HCT116 (cell line): ENCODE measurements around the gene DNAJC3. TPM values are rescaled to one million over a fixed set of nuclear protein-coding genes. Genes with fewer than 3 reads are reported as not detected.
"Not testable (repeated sequence)": the region's sequence is repeated elsewhere in the genome, so short reads cannot be mapped to it uniquely, and the experiment has no call there.

Experiments
- ATAC-seq: fragments of 200-7000 bp; cut with Tn5 transposase; 2 replicates; pipeline ENCODE4 v1.9.1; 2020; ENCODE audit warnings: mild to moderate bottlenecking, moderate library complexity
- BruUV-seq: library from RNA; stranded (reverse); fragments of 400-500 nt; replicated peaks from 2 replicates; lab custom pipeline; 2021; lab: Mats Ljungman, UMichigan
- CTCF ChIA-PET: fragments of 300-600 bp; sonication (Branson Sonifier 250); formaldehyde crosslinking; loops from one replicate; lab custom pipeline; 2021; ENCODE audit warnings: antibody characterized with exemption; lab: Charles Lee
- POLR2A ChIA-PET: fragments of 300-600, 350-600 bp; sonication (Branson Sonifier 250); formaldehyde crosslinking; loops from one replicate; lab custom pipeline; 2021; ENCODE audit warnings: antibody characterized with exemption; lab: Charles Lee
- RAD21 ChIA-PET, 2 experiments: fragments of 300-600 bp; sonication (Branson Sonifier 250); formaldehyde crosslinking; loops; one replicate each; lab custom pipeline; 2023; ENCODE audit warnings: low total read pairs in 2 of 2; ENCODE audit not compliant: uncharacterized antibody in 2 of 2, unreplicated experiment in 2 of 2, low non-redundant PET in 1 of 2; lab: Charles Lee
- DNase-seq: peaks from one replicate; pipeline ENCODE4 v3.0.0-alpha.2; 2010; ENCODE audit warnings: low read depth, low spot score
- H2AFZ ChIP-seq: fragments of 200-600 bp; shearing (Covaris generic), sonication (generic); 2 replicates; pipeline ENCODE4 v1.6.1; 2017; ENCODE audit warnings: low read depth, mixed run types, mixed read lengths, antibody characterized with exemption, low read length; ENCODE audit not compliant: poor library complexity, severe bottlenecking
- H3K27ac ChIP-seq: 2 replicates; pipeline ENCODE4 v1.5.1; 2012; ENCODE audit warnings: low read depth, low read length
- H3K27me3 ChIP-seq: fragments of 200-600 bp; sonication (generic); 2 replicates; pipeline ENCODE4 v1.6.1; 2016; ENCODE audit warnings: mixed run types, low read length, mixed read lengths; ENCODE audit not compliant: insufficient read depth
- H3K36me3 ChIP-seq, 2 experiments: fragments of 200-500 bp in 1 of 2; fragments of 200-600 bp in 1 of 2; sonication (Bioruptor generic) in 1 of 2; sonication (generic) in 1 of 2; 2 replicates each; pipeline versions ENCODE4 v1.5.1 to v1.6.1; 2014 to 2016; ENCODE audit warnings: low read length in 2 of 2, inconsistent platforms in 1 of 2, mixed read lengths in 1 of 2, mixed run types in 1 of 2; ENCODE audit not compliant: insufficient read depth in 2 of 2, control insufficient read depth in 1 of 2
- H3K4me1 ChIP-seq, 2 experiments: fragments of 200-600 bp in 1 of 2; sonication (generic) in 1 of 2; 2 replicates each; pipeline versions ENCODE4 v1.5.1 to v1.6.1; 2012 to 2017; ENCODE audit warnings: low read length in 2 of 2, inconsistent platforms in 1 of 2, mild to moderate bottlenecking in 1 of 2, mixed read lengths in 1 of 2, mixed run types in 1 of 2, moderate library complexity in 1 of 2; ENCODE audit not compliant: insufficient read depth in 2 of 2, control insufficient read depth in 1 of 2
- H3K4me2 ChIP-seq: fragments of 200-600 bp; sonication (generic); 2 replicates; pipeline ENCODE4 v1.6.1; 2017; ENCODE audit warnings: mixed run types, low read length, mixed read lengths
- H3K4me3 ChIP-seq, 2 experiments: fragments of 200-600 bp in 1 of 2; sonication (generic) in 1 of 2; replicated peaks in 1 of 2; 2 replicates each; pipeline ENCODE4 v1.5.1; 2011 to 2016; ENCODE audit warnings: low read length in 2 of 2, control low read depth in 1 of 2, low read depth in 1 of 2, mild to moderate bottlenecking in 1 of 2, mixed read lengths in 1 of 2, mixed run types in 1 of 2
- H3K79me2 ChIP-seq: fragments of 200-600 bp; sonication (generic); 2 replicates; pipeline ENCODE4 v1.6.1; 2017; ENCODE audit warnings: mild to moderate bottlenecking, mixed run types, low read length, moderate library complexity, mixed read lengths; ENCODE audit not compliant: insufficient read depth
- H3K9ac ChIP-seq: fragments of 200-600 bp; sonication (generic); 2 replicates; pipeline ENCODE4 v1.6.1; 2016; ENCODE audit warnings: low read length, mixed read lengths
- H3K9me2 ChIP-seq: fragments of 200-600 bp; sonication (generic), shearing (Covaris generic); 2 replicates; pipeline ENCODE4 v1.6.1; 2017; ENCODE audit warnings: mixed run types, mild to moderate bottlenecking, moderate library complexity; ENCODE audit not compliant: insufficient read depth
- H3K9me3 ChIP-seq, 2 experiments: fragments of 200-500 bp in 1 of 2; fragments of 200-600 bp in 1 of 2; sonication (Bioruptor generic) in 1 of 2; sonication (generic) in 1 of 2; 2 replicates each; pipeline ENCODE4 v1.6.1; 2014 to 2017; ENCODE audit warnings: low read length in 2 of 2, mixed read lengths in 2 of 2, inconsistent platforms in 1 of 2, low read depth in 1 of 2, mild to moderate bottlenecking in 1 of 2, mixed run types in 1 of 2, moderate library complexity in 1 of 2; ENCODE audit not compliant: control insufficient read depth in 1 of 2, insufficient read depth in 1 of 2
- H4K20me1 ChIP-seq: fragments of 200-600 bp; sonication (generic), shearing (Covaris generic); 2 replicates; pipeline ENCODE4 v1.6.1; 2017; ENCODE audit warnings: mixed run types, mild to moderate bottlenecking, moderate library complexity; ENCODE audit not compliant: insufficient read depth
- ATF3 ChIP-seq: IDR thresholded peaks from 2 replicates; pipeline ENCODE4 v1.6.1; 2012
- CEBPB ChIP-seq: IDR thresholded peaks from 2 replicates; pipeline ENCODE4 v1.6.1; 2012; ENCODE audit warnings: low read depth
- EGR1 ChIP-seq: IDR thresholded peaks from 2 replicates; pipeline ENCODE4 v1.6.1; 2012; ENCODE audit warnings: low read depth
- ELF1 ChIP-seq: IDR thresholded peaks from 2 replicates; pipeline ENCODE4 v1.6.1; 2012; ENCODE audit warnings: low read depth, borderline replicate concordance
- EZH2phosphoT487 ChIP-seq: fragments of 200-600 bp; IDR thresholded peaks from 2 replicates; pipeline ENCODE4 v1.6.1; 2018; ENCODE audit warnings: antibody characterized with exemption, borderline replicate concordance
- JUND ChIP-seq: IDR thresholded peaks from 2 replicates; pipeline ENCODE4 v1.6.1; 2012
- POLR2AphosphoS5 ChIP-seq: IDR thresholded peaks from 2 replicates; pipeline ENCODE4 v1.6.1; 2011; ENCODE audit warnings: mild to moderate bottlenecking, low read depth, low read length, moderate library complexity
- SIN3A ChIP-seq: IDR thresholded peaks from 2 replicates; pipeline ENCODE4 v1.6.1; 2012; ENCODE audit warnings: low read depth
- SP1 ChIP-seq: IDR thresholded peaks from 2 replicates; pipeline ENCODE4 v1.6.1; 2012; ENCODE audit warnings: low read depth
- TCF7L2 ChIP-seq: IDR thresholded peaks from 2 replicates; pipeline ENCODE4 v1.7.0; 2011; ENCODE audit warnings: borderline replicate concordance, inconsistent platforms; ENCODE audit not compliant: insufficient read depth, insufficient read length; ENCODE audit errors: extremely low read depth
- YY1 ChIP-seq: IDR thresholded peaks from 2 replicates; pipeline ENCODE4 v1.6.1; 2011; ENCODE audit warnings: low read length, low read depth, moderate library complexity, mild to moderate bottlenecking; ENCODE audit not compliant: insufficient replicate concordance; ENCODE audit errors: extremely low read depth
- ZFX ChIP-seq: fragments of 450-650 bp; IDR thresholded peaks from 2 replicates; pipeline ENCODE4 v1.6.1; 2017
- ZNF274 ChIP-seq: fragments of 200-500 bp; sonication (Bioruptor generic); IDR thresholded peaks from 2 replicates; pipeline ENCODE4 v1.6.1; 2014; ENCODE audit warnings: mild to moderate bottlenecking, low read depth, low read length, inconsistent platforms
- intact Hi-C: fragments of 100-400 bp; cut with micrococcal nuclease; formaldehyde crosslinking; loops from 2 replicates; pipeline ENCODE4 v1.10.0; 2022
- total RNA-seq: library from RNA; stranded (reverse); gene quantifications from one replicate; pipeline ENCODE4 v1.2.1, GENCODE V29; 2021; ENCODE audit not compliant: unreplicated experiment

The DNAJC3 gene
- total RNA-seq, 1 experiment from 2014 or later = 28.5 TPM

GRCh38 chr13:95779522-95779921 lies 102.6 kb downstream of the DNAJC3 start:
- no peak for TF ChIP-seq ELF1
- TF ChIP-seq ATF3 = no peak
- TF ChIP-seq YY1 = no peak
- no peak for TF ChIP-seq TCF7L2
- TF ChIP-seq POLR2AphosphoS5 = no peak
- TF ChIP-seq JUND = no peak
- TF ChIP-seq SIN3A = no peak
- no peak for TF ChIP-seq SP1
- TF ChIP-seq ZFX = no peak
- TF ChIP-seq, all 23 proteins: peak for 0
- ChIA-PET CTCF (no interaction called here), RAD21 (no interaction called here), POLR2A (no interaction called here)
- Histone ChIP-seq H3K4me2 (no peak overlapping the region), H3K79me2 (no peaks in the 10 kb centered on the region), H4K20me1 (no peaks in the 10 kb centered on the region), H3K27ac (no peak overlapping the region), H3K27me3 (no peaks in the 10 kb centered on the region), H3K9ac (no peak overlapping the region), H3K9me3 (no peaks in the 10 kb centered on the region), H2AFZ (no peak overlapping the region), H3K36me3 (no peaks in the 10 kb centered on the region), H3K4me1 (peaks cover 9 to 12% of the 10 kb centered on the region in 2 experiments), H3K4me3 (no peak overlapping the region), H3K9me2 (no peaks in the 10 kb centered on the region)
- no peak for DNase-seq
- BruUV-seq = no TSS peak
- intact Hi-C loops = no loop called here
- ATAC-seq = no peak

GRCh38 chr13:95781016-95781415 lies 104.1 kb downstream of the DNAJC3 start:
- intact Hi-C loops = no loop called here
- ChIA-PET POLR2A (no interaction called here), CTCF (no interaction called here), RAD21 (no interaction called here)
- Histone ChIP-seq H3K4me3 (no peak overlapping the region), H3K9ac (no peak overlapping the region), H3K4me1 (peaks cover 11 to 14% of the 10 kb centered on the region in 2 experiments), H3K9me2 (no peaks in the 10 kb centered on the region), H3K27ac (no peak overlapping the region), H3K4me2 (no peak overlapping the region), H4K20me1 (no peaks in the 10 kb centered on the region), H3K9me3 (no peaks in the 10 kb centered on the region), H2AFZ (no peak overlapping the region), H3K27me3 (no peaks in the 10 kb centered on the region), H3K79me2 (no peaks in the 10 kb centered on the region), H3K36me3 (no peaks in the 10 kb centered on the region)
- TF ChIP-seq ZNF274 (no peak), CEBPB (no peak), EZH2phosphoT487 (no peak), EGR1 (no peak)
- DNase-seq = no peak
- no peak for ATAC-seq
- BruUV-seq = no TSS peak

GRCh38 chr13:95781940-95782339 lies 105.0 kb downstream of the DNAJC3 start:
- ATAC-seq, RAD21 ChIA-PET, POLR2A ChIA-PET: not testable (repeated sequence)

More at GRCh38 chr13:95781940-95782339, 105.0 kb downstream of the DNAJC3 start:
- H3K27ac ChIP-seq, H4K20me1 ChIP-seq, CTCF ChIA-PET, H3K79me2 ChIP-seq, H3K9ac ChIP-seq, H3K27me3 ChIP-seq, H3K36me3 ChIP-seq, BruUV-seq, H3K9me2 ChIP-seq, H2AFZ ChIP-seq, H3K9me3 ChIP-seq, H3K4me2 ChIP-seq, DNase-seq, H3K4me3 ChIP-seq, intact Hi-C loops: not testable (repeated sequence)
- H3K4me1 ChIP-seq = peaks cover 11 to 14% of the 10 kb centered on the region in 2 experiments
